Endothelial cell of umbilical vein (primary cell): ENCODE measurements around the gene ALDH3A2. TPM values are rescaled to one million over a fixed set of nuclear protein-coding genes. Genes with fewer than 3 reads are reported as not detected.

Source experiments
- BruUV-seq: library from RNA; stranded (reverse); fragments of 400-500 nt; replicated peaks from 2 replicates; lab custom pipeline; 2021; lab: Mats Ljungman, UMichigan
- CTCF ChIA-PET: fragments of 300-600, 350-600 bp; sonication (Branson Sonifier 250); formaldehyde crosslinking; loops from one replicate; lab custom pipeline; 2021; ENCODE audit warnings: antibody characterized with exemption, inconsistent platforms; lab: Charles Lee
- POLR2A ChIA-PET: fragments of 300-600, 350-600 bp; sonication (Branson Sonifier 250); formaldehyde crosslinking; loops from one replicate; lab custom pipeline; 2021; ENCODE audit warnings: antibody characterized with exemption, inconsistent platforms; lab: Charles Lee
- DNase-seq: peaks from one replicate; pipeline ENCODE4 v3.0.0-alpha.2; 2011; ENCODE audit warnings: low read depth, low spot score
- FAIRE-seq: peaks from 2 replicates; lab custom pipeline; 2011; peaks lifted over from hg19 to GRCh38; lab: Jason Lieb, UNC
- H2AFZ ChIP-seq: 2 replicates; pipeline ENCODE4 v1.6.0; 2012; ENCODE audit warnings: low read depth, low read length, control low read depth, inconsistent platforms
- H3K27ac ChIP-seq: 2 replicates; pipeline ENCODE4 v1.5.1; 2011; ENCODE audit warnings: low read depth, mild to moderate bottlenecking, control low read depth, low read length, moderate library complexity; ENCODE audit not compliant: insufficient read depth
- H3K27me3 ChIP-seq, 2 experiments: 2 replicates each; pipeline versions ENCODE4 v1.6.0 to v1.6.1; 2011; ENCODE audit warnings: low read length in 2 of 2, mixed read lengths in 1 of 2; ENCODE audit not compliant: control insufficient read depth in 2 of 2, insufficient read depth in 2 of 2
- H3K36me3 ChIP-seq, 2 experiments: 2 replicates in 1 of 2; 3 replicates in 1 of 2; pipeline ENCODE4 v1.5.1; 2011; ENCODE audit warnings: low read length in 2 of 2, mild to moderate bottlenecking in 1 of 2, moderate library complexity in 1 of 2; ENCODE audit not compliant: control insufficient read depth in 2 of 2, insufficient read depth in 2 of 2; ENCODE audit errors: extremely low read depth in 1 of 2
- H3K4me1 ChIP-seq: 3 replicates; pipeline ENCODE4 v1.5.1; 2011; ENCODE audit warnings: mild to moderate bottlenecking, low read length; ENCODE audit not compliant: control insufficient read depth, insufficient read depth; ENCODE audit errors: extremely low read depth
- H3K4me2 ChIP-seq: 2 replicates; pipeline ENCODE4 v1.6.1; 2011; ENCODE audit warnings: low read length, control low read depth, mixed read lengths; ENCODE audit not compliant: insufficient read depth
- H3K4me3 ChIP-seq, 3 experiments: fragments of 200-600 bp in 1 of 3; sonication (generic), shearing (Covaris generic) in 1 of 3; replicated peaks in 1 of 3; 2 replicates each; pipeline ENCODE4 v1.5.1; 2011 to 2016; ENCODE audit warnings: control low read depth in 3 of 3, low read length in 3 of 3, mild to moderate bottlenecking in 2 of 3, inconsistent platforms in 1 of 3, low read depth in 1 of 3, moderate library complexity in 1 of 3; ENCODE audit not compliant: insufficient read depth in 1 of 3
- H3K79me2 ChIP-seq: 2 replicates; pipeline ENCODE4 v1.6.0; 2012; ENCODE audit warnings: low read length, inconsistent platforms; ENCODE audit not compliant: control insufficient read depth, insufficient read depth
- H3K9ac ChIP-seq: replicated peaks from 2 replicates; pipeline ENCODE3; 2011; ENCODE audit warnings: low read length, control low read depth; ENCODE audit not compliant: insufficient read depth; ENCODE audit errors: extremely low read depth
- H3K9me1 ChIP-seq: replicated peaks from 3 replicates; pipeline ENCODE4 v1.6.0; 2011; ENCODE audit warnings: mild to moderate bottlenecking, low read length; ENCODE audit not compliant: control insufficient read depth, insufficient read depth; ENCODE audit errors: extremely low read depth
- H3K9me3 ChIP-seq: replicated peaks from 2 replicates; pipeline ENCODE4 v1.5.1; 2012; ENCODE audit warnings: low read length, inconsistent platforms; ENCODE audit not compliant: control insufficient read depth, insufficient read depth
- H4K20me1 ChIP-seq: replicated peaks from 2 replicates; pipeline ENCODE3; 2011; ENCODE audit warnings: mild to moderate bottlenecking, low read length; ENCODE audit not compliant: control insufficient read depth, insufficient read depth; ENCODE audit errors: extremely low read depth
- EZH2 ChIP-seq: IDR thresholded peaks from 2 replicates; pipeline ENCODE4 v1.6.1; 2012; ENCODE audit warnings: borderline replicate concordance, low read depth, mild to moderate bottlenecking, moderate library complexity, low read length, inconsistent platforms; ENCODE audit not compliant: severe bottlenecking
- FOS ChIP-seq: IDR thresholded peaks from 2 replicates; pipeline ENCODE4 v1.6.1; 2011; ENCODE audit warnings: mild to moderate bottlenecking, low read length, moderate library complexity, borderline replicate concordance; ENCODE audit not compliant: insufficient read depth
- GATA2 ChIP-seq: IDR thresholded peaks from 2 replicates; pipeline ENCODE4 v1.7.0; 2011; ENCODE audit warnings: low read depth, mild to moderate bottlenecking, moderate library complexity, mixed read lengths, low read length; ENCODE audit not compliant: insufficient read length, insufficient read depth
- JUN ChIP-seq: IDR thresholded peaks from 2 replicates; pipeline ENCODE4 v1.6.1; 2011; ENCODE audit warnings: borderline replicate concordance, low read depth; ENCODE audit not compliant: insufficient read length, insufficient read depth
- MYC ChIP-seq: IDR thresholded peaks from one replicate; pipeline ENCODE4 v1.6.1; 2011; ENCODE audit warnings: mild to moderate bottlenecking, low read depth, low read length
- POLR2A ChIP-seq: IDR thresholded peaks from 2 replicates; pipeline ENCODE4 v1.6.1; 2012; ENCODE audit warnings: low read depth, mild to moderate bottlenecking, control low read depth, low read length
- POLR2AphosphoS5 ChIP-seq: IDR thresholded peaks from 2 replicates; pipeline ENCODE4 v1.6.1; 2012; ENCODE audit warnings: low read depth, mild to moderate bottlenecking, control low read depth, low read length, moderate library complexity; ENCODE audit not compliant: insufficient read depth
- dilution Hi-C: fragments of 300-500 bp; cut with MboI; formaldehyde crosslinking; loops from one replicate; pipeline ENCODE4 v1.15.0; 2019; ENCODE audit warnings: low sequenced_read_pairs; ENCODE audit not compliant: extremely low pct_ligation_motif_present
- intact Hi-C: fragments of 100-400 bp; cut with micrococcal nuclease; formaldehyde crosslinking; loops from one replicate; pipeline ENCODE4 v1.10.0; 2022
- polyA plus RNA-seq, 4 experiments: library from polyadenylated mRNA; depleted of rRNA in 3 of 4; stranded (reverse) in 3 of 4; unstranded in 1 of 4; fragments of >200 nt; gene quantifications; 2 replicates each; pipeline versions ENCODE4 v1.2.1 to v1.2.3, GENCODE V29; 2011 to 2012; ENCODE audit warnings: missing spikeins in 1 of 4
- total RNA-seq: library from RNA; stranded (reverse); gene quantifications from 2 replicates; pipeline ENCODE4 v1.2.3, GENCODE V29; 2021
- TF ChIP-seq, protein P1 (sequence below), 2 donors: IDR thresholded peaks; 1 replicate in 1 of 2; 2 replicates in 1 of 2; pipeline ENCODE4 v1.5.1; 2011; ENCODE audit warnings: low read length in 2 of 2, mild to moderate bottlenecking in 2 of 2, moderate library complexity in 2 of 2, control low read depth in 1 of 2, inconsistent platforms in 1 of 2, low read depth in 1 of 2; ENCODE audit not compliant: insufficient read depth in 1 of 2; ENCODE audit errors: extremely low read depth in 1 of 2
- TF ChIP-seq, protein P2 (sequence below): IDR thresholded peaks from 2 replicates; pipeline ENCODE4 v1.6.1; 2011; ENCODE audit not compliant: insufficient read depth, insufficient read length

Gene ALDH3A2
- total and polyA plus RNA-seq, 2 donors (not counting 3 experiments of a cell fraction or from before 2014, with no cell fraction given) = 16.7 to 36.5 TPM

DNA sequence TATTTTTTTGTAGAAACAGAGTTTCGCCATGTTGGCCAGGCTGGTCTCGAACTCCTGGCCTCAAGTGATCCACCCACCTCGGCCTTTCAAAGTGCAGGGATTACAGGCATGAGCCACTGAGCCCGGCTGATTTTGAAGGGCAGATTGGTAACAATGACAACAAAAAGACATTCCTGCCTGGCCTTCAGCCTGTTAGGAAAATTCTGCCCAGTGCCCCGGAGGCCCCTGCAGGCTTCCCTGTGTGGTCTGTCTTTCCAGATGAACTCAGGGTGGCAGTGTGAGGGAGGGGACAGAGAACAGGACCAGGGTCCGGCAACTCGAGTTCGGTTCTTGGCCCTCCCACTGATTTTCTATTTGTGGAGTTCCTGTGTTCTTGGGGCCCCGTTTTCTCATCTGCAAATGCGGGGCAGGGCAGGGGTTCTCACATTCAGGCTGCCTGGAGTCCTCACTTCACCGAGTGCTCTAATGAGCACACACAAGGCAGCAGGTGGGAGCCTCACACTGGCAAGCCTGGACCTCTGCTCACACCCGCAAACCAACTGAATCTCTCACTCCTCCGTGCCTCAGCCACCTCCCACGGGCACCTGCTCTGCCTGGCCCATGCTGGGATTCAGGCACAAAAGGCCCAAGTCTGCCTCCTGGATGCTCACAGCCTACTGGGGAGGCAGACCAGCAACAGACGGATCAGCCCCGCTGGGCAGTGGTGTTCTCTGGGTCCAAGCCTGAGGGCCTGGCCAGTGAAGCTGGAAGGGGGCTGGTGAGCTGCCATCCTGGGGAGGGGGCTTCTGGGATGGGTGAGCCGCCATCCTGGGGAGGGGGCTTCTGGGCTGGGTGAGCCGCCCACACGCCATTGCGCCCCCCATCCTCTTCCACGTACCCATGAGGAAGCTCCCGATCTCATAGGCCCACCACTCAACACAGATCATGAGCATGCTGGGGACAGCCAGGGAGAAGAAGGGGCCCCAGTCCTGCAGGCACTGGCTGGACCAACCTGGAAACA, 57.5 kb downstream of the ALDH3A2 start:
- H3K27ac ChIP-seq = no peak overlapping the region
- dilution Hi-C loops (no loop called here), intact Hi-C loops (no loop called here)
- no peaks in the 10 kb centered on the region for H3K9me1 ChIP-seq
- H3K4me2 ChIP-seq = no peak overlapping the region
- H4K20me1 ChIP-seq = no peaks in the 10 kb centered on the region
- no peaks in the 10 kb centered on the region for H3K4me1 ChIP-seq
- H3K79me2 ChIP-seq = no peaks in the 10 kb centered on the region
- FAIRE-seq (no peak), DNase-seq (no peak)
- no peaks in the 10 kb centered on the region for H3K9me3 ChIP-seq
- H3K9ac ChIP-seq = no peak overlapping the region
- no peaks in the 10 kb centered on the region for H3K27me3 ChIP-seq
- TF ChIP-seq POLR2AphosphoS5 (no peak), GATA2 (no peak), MYC (no peak), JUN (no peak), POLR2A (no peak), FOS (no peak), EZH2 (no peak)
- TF ChIP-seq, protein P1, sequence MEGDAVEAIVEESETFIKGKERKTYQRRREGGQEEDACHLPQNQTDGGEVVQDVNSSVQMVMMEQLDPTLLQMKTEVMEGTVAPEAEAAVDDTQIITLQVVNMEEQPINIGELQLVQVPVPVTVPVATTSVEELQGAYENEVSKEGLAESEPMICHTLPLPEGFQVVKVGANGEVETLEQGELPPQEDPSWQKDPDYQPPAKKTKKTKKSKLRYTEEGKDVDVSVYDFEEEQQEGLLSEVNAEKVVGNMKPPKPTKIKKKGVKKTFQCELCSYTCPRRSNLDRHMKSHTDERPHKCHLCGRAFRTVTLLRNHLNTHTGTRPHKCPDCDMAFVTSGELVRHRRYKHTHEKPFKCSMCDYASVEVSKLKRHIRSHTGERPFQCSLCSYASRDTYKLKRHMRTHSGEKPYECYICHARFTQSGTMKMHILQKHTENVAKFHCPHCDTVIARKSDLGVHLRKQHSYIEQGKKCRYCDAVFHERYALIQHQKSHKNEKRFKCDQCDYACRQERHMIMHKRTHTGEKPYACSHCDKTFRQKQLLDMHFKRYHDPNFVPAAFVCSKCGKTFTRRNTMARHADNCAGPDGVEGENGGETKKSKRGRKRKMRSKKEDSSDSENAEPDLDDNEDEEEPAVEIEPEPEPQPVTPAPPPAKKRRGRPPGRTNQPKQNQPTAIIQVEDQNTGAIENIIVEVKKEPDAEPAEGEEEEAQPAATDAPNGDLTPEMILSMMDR (IDR thresholded peaks at IDR 0.05; ENCODE audit: extremely low read depth in 1 of 2, insufficient read depth in 1 of 2, low read depth in 1 of 2, low read length in 2 of 2) = no peak
- TF ChIP-seq, protein P2, sequence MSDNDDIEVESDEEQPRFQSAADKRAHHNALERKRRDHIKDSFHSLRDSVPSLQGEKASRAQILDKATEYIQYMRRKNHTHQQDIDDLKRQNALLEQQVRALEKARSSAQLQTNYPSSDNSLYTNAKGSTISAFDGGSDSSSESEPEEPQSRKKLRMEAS = no peak
- ChIA-PET POLR2A (no interaction called here), CTCF (interaction anchor here (0.7 to 1.8 kb wide), 2 partner anchors 39 to 56 kb away, joined by 3 to 8 read pairs; no protein-coding TSS in a partner anchor)
- H3K4me3 ChIP-seq = no peak overlapping the region
- H2AFZ ChIP-seq = no peak overlapping the region
- no peaks in the 10 kb centered on the region for H3K36me3 ChIP-seq
- no TSS peak for BruUV-seq
